ENCODE results near the gene CIDEA.

Gene CIDEA

DNA sequence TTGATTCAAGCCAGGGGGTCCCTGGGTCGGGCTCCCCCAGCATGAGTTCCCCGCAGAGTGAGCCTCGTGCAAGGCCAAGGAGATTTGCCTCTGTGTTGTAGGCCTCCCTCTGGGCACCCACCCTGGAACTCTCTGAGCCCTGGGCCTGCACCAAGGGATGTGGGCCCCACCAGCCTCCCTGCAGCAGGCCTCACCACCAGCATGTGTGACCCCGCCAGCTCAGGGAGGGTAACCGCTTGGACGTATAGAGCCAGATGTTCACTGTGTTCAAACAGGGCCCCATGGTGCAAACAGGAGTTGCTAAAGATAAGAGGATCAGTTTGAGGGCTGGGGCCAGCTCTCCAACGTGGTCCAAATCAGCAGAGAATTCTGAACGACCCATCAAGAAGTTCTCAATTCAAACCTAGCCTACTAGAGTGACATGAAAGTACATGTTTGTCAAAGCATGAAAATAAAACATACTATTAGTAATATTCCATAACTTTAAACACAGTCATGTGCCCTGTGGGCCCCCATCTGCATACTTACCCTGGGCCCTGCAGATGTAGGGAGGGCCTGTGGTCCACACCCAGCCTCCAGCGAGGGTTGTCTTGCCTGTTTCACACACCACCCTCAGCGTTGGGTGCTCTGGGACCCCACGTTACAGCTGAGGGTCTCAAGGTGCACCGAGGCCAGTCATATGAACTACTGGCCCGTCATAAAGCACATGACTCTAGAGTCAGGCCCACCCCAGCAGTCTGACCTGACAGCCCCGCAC, 48.4 kb downstream of the CIDEA start:
- DNase-seq = no peak

DNA sequence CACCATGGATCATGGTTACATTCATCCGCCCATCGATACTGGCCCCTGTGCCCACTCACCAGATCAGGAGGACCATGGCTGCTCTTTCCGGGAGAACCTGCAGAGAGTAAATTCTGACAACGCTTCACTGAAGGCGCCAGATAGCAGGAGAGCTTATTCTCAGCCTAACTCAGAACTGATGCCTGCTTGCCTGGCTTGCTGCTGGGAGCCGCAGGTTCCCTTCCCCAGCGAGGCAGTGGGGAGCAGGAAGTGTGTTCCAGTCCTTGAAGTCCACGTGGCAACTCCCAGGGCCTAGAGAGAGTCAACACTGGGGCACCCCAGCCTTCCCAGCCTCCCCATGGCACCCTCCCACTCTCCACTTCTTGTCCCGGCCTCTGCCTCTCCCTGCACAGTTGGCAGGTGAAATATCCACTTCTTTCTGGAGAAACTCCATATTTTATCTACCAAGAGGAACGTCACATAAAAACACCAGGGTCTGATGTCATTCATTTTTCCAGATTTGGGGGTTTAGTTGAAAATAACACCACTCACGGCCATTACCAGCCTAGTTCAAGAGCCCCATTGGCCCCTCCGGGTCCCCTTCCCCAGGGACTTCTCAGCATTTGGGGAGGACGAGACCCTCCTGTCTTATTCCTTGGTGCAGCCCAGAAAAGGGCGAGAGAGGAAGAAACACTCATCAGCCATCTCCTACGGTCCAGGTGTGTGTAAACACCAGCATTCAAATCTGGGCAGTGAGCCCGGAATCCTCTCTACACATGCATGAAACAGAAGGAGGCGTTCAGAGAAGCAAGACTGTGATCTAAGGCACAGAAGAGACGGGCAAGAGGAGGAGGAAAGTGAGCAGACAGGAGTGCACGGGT, 50.4 kb downstream of the CIDEA start:
- no peak for DNase-seq

DNA sequence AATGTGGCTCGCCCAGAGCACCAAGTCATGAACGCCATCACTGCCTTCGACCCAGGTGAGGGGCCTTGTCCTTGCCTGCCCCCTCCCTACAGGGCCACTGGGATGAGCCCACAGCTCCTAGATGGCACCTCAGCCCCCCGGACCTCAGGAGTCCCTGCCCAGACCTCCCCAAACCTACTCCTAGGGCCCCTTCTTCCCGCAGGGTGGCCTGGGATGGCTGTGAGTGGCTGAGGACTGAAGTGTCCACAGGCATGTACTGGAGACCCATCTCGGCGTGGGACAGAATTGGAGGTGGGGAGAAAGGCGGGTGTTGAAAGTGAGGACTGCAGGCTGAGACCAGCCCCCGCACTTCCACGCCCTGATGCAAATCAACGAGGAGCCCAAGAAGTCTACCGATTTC, 51.0 kb downstream of the CIDEA start:
- DNase-seq = no peak

DNA sequence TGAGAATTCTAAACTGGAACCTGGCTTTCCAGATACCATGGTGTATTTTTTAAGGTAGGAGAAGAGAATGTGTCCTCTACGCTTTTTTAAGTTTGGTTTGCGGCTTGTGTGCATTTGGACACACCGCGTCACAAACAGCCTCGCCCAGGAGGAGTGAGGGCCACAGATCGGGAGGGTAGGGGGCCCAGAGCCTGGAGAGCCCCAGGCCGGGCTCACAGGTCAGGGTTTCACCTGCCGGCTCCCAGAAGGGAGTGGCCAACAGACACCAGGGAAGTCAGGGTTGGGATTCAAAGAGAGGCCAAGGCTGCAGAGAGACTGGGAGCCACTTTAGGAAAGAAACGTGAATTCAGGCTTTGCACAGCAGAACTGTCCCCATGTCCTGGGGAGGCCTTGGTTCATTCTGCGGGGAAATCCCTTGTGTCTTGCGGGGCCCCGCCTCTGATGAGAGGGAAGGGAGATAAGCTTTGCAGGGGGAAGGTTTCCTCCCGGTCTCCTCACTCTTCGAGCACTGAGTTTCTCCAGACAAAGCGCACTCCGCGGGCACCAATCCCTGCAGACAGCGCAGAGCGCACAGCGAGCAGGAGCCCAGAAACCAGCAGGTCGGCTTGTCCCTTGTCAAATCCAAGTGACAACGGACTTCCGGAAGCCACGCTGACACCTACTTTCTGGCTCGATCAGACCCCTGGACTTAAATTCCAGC, 51.9 kb downstream of the CIDEA start:
- DNase-seq = no peak

DNA sequence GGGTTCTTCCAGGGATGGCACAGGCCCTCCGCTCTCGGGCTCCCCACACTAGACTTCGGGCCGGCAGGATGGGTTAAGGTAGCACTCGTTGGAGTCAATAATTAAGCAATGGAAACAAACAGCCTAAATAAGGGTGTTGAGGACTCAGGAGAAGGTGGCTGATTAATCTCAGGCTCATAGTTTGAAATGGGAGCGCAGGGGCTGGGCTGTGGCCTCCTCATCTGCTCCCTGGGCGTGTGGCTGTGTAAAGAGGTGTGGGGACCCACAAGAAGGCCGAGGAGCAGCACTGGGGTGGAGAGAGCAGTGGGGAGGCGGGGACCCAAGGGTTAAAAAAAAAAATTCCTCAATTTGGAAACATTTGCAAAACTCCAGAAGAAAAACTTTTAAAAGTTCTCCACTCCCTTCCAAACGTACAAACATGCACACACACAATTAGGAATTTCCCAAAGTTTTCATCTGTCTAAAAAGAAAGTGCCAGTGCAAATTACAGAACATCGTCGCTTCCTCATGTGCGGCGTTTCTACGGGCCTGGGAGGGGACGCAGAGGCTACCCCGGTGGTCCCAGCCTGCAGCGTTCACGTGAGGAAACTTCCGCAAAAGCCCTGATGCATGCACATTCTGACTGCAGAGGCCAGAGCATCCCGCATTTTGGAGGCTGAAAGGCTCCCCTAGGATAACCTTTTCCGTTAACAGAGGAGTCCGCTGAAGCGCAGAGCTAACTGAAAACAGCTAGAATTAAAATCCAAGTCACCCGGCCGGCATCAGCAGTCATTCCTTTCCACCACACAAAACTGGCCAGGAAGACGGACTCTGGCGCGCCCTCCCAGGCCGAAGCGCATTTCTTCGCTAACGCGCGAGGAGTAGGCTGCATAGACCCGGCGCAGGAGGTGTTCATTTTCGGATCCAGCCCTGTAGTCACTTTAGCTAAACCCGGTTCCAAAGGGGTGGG, 52.9 kb downstream of the CIDEA start:
- DNase-seq = no peak

DNA sequence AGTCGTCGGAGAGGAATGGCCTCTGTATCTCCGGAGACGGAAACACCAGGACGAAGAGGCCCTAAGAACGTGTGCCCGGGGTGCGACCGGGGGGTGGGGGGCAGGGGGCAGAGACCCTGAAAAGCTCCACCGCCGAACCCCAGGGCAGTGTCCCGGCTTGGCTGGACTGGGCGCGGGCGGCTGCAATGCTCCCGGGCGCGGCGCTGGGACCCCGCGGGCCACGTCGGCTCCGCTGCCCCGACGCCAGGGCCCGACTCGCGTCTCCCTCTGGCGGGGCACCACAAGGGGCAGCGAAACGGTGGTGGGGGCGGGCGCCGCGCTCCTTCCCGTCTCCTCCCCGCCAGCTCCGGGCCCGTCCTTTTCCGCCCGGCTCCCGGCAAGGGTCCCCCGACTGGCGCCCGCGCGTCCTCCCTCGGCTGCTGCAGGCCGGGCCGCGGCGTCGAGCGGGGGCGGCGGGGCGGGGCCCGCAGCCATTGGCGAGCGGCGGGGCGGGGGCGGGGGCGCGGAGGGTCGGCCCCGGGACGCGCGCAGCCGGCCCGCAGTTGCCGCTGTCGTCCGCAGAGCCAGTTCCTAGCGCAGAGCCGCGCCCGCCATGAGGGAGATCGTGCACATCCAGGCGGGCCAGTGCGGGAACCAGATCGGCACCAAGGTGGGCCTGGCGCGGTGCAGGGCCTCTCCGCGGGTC, 53.7 kb downstream of the CIDEA start, which contains the start of gene TUBB6:
Gene TUBB6 (plus strand): TSS at position 541 of the 685 bp plus-strand sequence. CDS start 52 bp downstream, at position 593.
- peak; percentile 42 for DNase-seq

DNA sequence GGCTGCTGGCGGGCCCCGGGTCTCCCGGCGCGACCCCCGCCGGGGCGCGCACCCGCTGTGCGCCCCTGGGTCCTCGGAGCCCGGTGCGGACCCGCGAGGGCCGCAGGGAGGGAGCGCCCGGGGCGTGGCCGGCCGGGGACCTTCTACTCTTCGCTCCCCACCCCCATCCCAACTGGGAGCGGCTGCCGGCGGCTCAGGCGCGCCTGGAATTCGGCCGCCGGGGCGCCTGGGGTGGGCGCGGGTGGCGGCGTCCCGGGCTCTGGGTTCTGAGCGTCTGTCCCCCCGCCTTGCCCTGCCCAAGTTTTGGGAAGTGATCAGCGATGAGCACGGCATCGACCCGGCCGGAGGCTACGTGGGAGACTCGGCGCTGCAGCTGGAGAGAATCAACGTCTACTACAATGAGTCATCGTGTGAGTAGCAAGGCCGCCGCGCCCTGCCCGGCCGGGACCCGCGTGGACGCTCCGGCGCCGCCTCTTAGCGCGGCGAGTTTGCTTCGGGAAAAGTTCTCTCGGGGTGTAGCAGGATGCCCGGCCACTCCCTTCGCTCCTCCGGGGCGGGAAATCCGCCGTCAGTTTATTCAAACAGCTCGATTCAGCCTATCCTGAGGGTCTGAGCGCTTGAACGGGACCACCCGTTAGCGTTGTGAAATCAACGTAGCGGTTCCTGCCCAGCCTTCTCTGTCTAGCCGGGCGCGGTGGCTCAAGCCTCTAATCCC, 54.4 kb downstream of the CIDEA start:
- DNase-seq = peak; percentile 54

DNA sequence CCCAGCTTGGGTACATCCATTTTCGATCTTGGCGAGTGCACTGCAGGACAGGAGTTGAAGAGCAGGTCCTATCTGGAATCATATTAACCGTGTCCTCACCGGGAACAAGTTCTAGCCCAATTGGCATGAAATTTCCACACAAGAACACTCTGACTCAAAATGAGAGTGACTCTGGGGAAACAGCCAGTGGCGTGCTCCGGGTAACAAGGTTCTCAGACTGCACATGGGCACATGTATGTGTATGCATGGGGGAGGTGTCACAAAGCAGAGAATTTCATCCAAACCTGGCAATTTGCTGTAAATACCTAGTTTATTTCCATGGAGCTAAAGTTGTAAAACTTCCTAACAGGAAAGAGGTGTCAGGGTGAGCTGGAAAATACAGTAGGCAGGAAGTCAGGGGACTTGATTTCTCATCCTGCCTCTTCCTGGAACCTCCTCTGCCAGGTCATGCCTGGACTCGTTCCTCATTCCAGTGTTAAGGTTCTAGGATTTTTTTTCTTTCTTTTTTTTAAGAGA, 55.6 kb downstream of the CIDEA start:
- DNase-seq = no peak

DNA sequence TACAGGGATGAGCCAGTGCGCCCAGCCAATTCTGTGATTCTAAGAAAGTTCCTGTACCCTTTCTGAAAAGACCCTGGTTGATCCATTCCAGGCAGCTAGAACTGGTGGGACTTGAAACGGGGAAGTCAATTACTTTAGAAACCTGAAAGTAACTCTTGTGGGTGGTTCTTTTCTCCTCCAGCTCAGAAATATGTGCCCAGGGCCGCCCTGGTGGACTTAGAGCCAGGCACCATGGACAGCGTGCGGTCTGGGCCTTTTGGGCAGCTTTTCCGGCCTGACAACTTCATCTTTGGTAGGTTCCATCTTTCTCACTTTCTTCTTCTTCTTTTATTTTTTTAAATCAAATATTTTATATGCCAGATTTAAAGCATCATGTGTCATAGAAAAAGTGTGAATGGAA, 56.6 kb downstream of the CIDEA start:
- DNase-seq = no peak

DNA sequence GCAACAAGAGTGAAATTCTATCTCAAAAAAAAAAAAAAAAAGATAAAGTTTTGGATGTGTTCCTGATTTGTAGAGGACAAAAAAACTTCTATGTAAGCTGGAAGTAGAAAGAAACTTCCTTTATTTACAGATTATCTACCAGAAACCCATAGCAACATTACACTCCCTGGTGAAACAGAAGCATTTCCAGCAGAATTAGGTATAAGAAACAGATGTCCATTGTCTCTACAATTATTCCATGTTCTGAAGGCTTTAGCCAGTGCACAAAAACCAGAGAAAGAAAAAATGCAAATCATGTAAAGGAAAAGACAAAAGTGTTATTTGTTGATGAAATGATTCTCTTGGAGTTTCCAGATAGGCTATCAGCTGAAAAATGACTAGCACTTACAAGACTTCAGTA, 58.8 kb downstream of the CIDEA start:
- DNase-seq = no peak

DNA sequence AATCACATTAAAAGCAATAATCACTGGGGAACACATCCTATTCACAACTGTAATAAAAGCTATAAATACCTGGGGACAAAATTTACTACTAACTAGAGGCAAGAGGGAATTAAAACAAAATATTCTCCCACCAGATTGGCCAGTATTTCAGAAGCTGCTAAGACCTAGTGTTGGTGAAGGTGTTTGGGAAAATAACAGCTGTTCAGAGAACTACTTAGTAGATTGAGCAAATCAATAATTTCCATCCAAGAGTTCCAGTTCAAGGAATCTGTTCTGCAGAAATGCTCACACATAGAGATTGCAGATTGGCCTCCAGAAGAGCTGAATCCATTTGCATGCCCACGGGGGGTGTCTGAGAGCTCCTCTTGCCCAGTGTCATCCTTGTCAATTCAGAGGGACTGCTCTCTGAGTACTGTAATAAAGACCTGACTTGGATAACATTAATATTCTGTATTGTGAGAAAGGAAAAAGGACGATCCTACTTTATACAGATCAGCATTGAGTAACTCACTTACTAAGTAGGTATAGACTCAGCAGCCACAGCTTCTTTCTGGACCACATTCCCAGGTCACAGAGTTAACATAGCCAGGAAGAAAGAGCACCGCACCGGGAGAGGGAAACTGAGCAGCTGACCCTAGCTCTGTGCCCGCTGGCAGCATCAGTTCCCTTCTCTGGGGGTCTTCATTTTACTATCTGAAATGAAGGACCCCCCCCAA, 59.5 kb downstream of the CIDEA start:
- no peak for DNase-seq

DNA sequence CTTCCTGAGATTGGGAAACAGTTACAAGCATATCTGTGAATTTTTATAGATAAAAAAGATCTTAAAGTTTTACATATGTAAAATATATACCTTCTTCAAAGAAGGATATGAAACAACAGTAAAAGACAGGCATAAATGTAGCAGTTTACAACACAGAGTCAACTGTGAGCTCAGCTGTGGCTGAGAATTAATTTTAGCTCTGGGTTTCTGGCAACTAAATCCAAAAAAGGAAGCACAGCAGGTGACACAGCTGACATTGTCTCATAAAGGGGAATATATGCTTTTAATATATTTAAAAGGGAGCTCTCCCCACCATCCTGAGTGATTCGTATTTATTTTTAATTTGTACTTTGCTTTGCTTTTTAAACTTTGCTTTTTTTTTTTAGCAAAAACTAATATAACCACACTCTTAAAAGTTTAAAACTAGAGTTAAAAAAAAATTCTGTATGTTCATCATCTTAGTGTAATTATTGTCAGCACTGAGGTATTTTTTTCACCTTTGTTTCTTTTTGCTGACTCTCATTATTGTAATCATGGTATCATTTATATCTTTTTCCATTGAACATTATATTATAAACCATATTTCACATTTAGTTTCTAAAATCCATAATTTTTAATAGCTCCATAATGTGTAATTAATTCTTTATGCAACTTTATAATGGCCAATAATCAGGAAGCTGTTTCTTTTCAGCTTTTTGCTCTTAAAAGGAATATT, 60.6 kb downstream of the CIDEA start:
- no peak for DNase-seq

DNA sequence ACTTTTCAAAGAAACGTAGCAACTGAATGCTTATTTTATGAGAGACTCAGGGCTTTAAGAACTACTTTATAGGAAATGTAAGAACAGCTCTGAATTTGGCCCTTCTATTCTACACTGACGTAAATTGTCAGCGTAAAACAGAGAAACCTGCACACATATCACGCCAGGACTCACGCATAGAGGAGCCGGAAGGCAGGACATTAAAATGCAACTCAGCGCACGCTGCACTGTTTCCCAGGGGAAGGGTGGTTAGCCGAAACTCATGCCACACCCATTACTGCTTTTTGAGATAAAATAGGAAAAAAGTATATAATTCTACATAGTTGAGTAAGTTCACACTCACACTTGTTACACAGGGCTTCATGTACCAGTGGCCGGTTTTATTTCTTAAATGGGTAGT, 61.3 kb downstream of the CIDEA start:
- no peak for DNase-seq

DNA sequence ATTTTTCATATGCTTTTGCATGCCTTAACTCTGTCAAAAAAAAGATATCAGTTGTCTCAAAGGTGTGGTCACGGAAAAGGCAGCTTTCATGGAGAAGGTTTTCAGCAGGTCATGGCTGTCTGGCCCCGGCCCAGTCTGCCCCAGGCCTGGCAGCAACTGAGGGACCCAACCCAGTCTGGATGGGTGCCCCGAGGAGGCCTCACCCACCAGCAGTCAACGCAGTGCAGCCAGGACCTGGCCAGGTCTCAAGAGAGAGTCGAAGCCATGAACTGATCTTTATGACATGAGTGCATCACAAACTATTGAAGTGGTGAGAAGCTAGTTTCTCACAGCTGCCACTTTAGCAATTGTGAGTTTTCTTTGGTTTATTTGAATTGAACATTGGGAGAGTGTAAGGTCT, 61.8 kb downstream of the CIDEA start:
- no peak for DNase-seq

DNA sequence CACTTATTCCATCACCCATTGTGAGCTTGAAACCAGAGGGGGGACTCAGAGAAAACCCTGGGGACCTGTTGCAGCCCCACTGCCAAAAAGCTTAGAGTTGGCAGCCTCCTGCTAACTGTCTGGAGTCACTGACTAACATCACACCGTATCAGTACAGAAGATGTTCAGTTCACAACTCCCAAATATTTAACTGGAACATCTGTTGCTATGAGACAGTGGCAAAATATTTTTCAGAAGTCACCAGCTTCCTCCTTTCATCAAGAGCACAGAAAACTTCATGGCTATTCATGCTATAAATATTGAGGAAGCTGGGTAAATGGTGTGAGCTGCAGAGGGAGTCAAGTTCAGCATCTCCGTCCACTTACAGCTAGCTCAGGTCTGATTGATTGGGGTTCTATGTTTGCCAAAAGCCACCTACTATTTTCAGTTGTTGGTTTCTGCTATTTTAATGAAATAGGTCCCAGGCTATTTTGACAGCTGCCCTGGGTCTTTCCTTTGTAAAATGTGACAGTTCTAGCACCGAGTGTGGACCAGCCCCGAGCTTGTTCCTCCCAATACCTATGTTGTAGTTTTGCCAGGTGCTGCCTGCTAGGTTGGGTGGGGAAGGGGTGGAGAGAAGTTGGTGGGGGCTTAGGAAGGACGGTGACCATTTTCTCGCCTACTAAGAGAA, 63.6 kb downstream of the CIDEA start:
- DNase-seq = no peak

DNA sequence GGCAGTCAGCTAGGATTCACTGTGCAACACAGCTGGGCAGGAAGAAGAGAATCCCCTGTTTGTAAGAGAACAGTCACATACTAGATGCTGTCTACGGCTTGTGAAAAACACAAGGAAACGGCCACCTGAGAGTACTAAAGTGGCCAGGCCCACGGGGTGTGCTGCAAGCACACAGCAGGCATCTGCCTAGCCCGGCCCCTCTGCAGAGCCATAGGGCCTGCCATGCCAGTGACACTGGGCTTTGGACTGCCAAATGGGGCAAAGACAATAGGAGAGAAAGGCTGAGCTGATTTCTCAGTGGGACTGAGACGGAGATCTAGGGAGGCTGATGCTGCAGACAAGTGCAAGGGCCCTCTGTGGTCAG, 64.2 kb downstream of the CIDEA start:
- DNase-seq = no peak

DNA sequence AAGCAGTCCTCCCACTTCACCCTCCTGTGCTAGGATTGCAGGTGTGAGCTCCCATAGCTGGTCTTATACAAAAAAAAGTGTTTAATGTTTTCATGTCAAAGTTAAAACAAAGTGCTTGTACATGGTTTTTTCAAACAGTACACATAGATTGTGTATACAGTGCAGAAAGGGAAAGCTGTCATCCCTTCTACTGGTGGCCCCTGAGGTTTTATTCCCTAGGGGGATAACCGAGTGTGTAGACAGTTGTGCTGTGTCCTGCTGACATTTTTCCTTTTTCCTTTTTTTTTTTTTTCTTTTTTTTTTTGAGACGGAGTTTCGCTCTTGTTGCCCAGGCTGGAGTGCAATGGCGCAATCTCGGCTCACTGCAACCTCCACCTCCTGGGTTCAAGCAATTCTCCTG, 64.7 kb downstream of the CIDEA start:
- DNase-seq = no peak

DNA sequence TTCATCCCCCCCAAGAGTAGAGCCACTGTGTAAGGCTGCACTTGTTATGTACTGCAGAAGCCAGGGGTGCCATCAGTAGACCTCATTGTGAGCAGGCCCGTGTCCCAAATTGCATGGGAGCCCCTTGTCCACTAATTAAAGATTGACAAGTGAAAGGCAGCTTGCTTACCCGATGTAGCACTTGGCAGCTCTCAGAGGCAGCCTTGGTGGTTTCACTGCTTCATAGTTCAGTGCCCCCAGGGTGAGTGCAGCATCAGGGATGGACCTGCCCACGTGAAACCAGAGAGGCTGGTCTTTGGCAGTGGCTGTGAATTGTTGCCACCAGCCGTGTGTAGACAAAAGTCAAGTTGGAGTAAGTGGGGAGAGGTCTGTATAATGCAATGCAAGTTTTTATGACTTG, 67.2 kb downstream of the CIDEA start:
- no peak for DNase-seq
